Measurements from ENCODE around the gene EIF2D. TPM values are rescaled to one million over a fixed set of nuclear protein-coding genes. Genes with fewer than 3 reads are reported as not detected.
A peak's percentile ranks its signal among the peaks of the same experiment; 100 is the strongest.

The EIF2D gene
- total RNA-seq, 4 donors from 2014 or later = 52.9 to 62.1 (median 57.0) TPM

DNA sequence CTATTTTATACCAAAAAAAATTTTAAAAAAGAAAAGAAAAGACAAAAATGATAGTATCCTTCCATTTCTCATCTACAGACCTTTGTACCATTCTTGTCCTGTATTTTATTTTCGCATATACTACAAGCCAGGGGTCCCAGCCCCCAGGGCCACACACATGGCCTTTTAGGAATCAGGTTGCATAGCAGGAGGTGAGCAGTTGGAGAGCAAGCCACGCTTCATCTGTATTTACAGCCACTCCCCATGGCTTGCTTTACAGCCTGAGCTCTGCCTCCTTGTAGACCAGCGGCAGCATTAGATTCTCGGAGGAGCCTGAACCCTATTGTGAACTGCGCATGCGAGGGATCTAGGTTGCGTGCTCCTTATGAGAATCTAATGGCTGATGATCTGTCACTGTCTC is 65.2 kb downstream of the EIF2D start:
- no peak for DNase-seq
- TF ChIP-seq POLR2A (IDR thresholded peaks at IDR 0.05) = no peak
- 75 to 82% methylated on average over 6 to 7 of the region's 7 CpGs for WGBS, 2 donors
- H3K4me1 ChIP-seq = peaks cover 17 to 31% of the 10 kb centered on the region in 2 donors
- H3K27me3 ChIP-seq = no peaks in the 10 kb centered on the region
- H3K27ac ChIP-seq = no peak overlapping the region
- intact Hi-C loops (cut with DNase I) = loop anchor here (10.0 kb wide), 1 partner anchor 52 kb away; no protein-coding TSS in a partner anchor
- H3K9me3 ChIP-seq = no peaks in the 10 kb centered on the region
- no peak overlapping the region for H3K4me3 ChIP-seq (replicated peaks in 1 of 3)
- no peaks in the 10 kb centered on the region for H3K36me3 ChIP-seq

DNA sequence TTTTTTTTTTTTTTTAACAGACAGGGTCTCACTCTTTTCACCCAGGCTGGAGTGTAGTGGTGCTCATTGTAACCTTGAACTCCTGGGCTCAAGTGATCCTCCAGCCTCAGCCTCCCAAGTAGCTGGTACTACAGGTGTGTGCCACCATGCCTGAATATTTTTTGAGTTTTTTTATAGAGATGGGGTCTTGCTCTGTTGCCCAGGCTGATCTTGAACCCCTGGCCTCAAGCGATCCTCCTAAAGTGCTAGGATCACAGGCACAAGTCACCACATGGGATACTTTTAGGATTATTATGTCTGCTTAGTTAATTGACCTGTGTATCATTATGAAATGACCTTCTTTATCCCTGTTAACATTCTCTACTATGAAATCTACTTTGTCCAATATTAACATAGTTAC is 66.9 kb downstream of the EIF2D start:
- intact Hi-C loops (cut with DNase I) = loop anchor here (10.0 kb wide), 1 partner anchor 51 kb away; no protein-coding TSS in a partner anchor
- 92 to 96% methylated on average over 1 of the region's 1 CpG for WGBS, 2 donors
- H3K36me3 ChIP-seq = no peaks in the 10 kb centered on the region
- no peak overlapping the region for H3K4me3 ChIP-seq (replicated peaks in 1 of 3)
- H3K27ac ChIP-seq = no peak overlapping the region
- no peaks in the 10 kb centered on the region for H3K9me3 ChIP-seq
- peaks cover 10 to 30% of the 10 kb centered on the region in 2 donors for H3K4me1 ChIP-seq
- no peak for DNase-seq
- TF ChIP-seq, protein P1, sequence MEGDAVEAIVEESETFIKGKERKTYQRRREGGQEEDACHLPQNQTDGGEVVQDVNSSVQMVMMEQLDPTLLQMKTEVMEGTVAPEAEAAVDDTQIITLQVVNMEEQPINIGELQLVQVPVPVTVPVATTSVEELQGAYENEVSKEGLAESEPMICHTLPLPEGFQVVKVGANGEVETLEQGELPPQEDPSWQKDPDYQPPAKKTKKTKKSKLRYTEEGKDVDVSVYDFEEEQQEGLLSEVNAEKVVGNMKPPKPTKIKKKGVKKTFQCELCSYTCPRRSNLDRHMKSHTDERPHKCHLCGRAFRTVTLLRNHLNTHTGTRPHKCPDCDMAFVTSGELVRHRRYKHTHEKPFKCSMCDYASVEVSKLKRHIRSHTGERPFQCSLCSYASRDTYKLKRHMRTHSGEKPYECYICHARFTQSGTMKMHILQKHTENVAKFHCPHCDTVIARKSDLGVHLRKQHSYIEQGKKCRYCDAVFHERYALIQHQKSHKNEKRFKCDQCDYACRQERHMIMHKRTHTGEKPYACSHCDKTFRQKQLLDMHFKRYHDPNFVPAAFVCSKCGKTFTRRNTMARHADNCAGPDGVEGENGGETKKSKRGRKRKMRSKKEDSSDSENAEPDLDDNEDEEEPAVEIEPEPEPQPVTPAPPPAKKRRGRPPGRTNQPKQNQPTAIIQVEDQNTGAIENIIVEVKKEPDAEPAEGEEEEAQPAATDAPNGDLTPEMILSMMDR (IDR thresholded peaks at IDR 0.05) = no peak
- TF ChIP-seq POLR2A (IDR thresholded peaks at IDR 0.05) = no peak
- no peaks in the 10 kb centered on the region for H3K27me3 ChIP-seq

DNA sequence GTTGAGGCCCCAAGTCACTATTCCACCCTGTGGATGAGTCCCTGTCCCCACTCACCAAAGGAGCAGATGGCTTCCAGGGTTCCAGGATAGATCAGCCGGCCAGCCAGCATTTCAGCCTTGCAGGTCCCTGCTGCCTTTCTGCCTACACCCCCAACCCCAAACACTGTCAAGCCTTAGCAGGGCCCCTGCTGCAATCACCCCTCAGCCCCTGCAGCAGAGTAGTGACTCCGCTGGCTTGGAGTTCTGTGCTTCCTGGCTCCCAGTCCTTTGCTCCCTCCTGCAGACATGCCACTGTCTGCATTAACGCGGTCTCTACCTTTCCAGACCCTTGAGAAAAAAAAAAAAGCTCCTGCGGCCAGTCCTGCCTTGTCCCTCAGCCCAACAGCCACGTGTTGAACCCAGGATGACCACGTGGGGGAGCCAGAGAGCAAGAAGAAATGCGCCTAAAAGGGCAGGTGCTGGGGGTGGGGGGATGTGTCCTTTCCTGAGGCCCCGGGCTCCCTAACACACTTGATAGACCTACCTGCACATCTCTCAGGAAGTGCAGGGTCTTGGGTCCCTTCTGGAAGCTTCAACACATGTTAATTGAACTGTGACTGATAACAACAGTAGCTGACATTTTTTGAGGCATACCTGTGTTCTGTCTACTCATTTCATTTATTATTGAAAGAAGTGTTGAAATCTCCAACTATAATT is 67.6 kb downstream of the EIF2D start:
- H3K4me3 ChIP-seq (replicated peaks in 1 of 3) = no peak overlapping the region
- peak; percentile 82 to 88 for DNase-seq
- H3K27ac ChIP-seq = peak overlapping the region in 1 of 3 donors; percentile 37
- intact Hi-C loops (cut with DNase I) = loop anchor here (5.0 to 10.0 kb wide), 2 partner anchors 38 to 50 kb away; no protein-coding TSS in a partner anchor
- WGBS, 2 donors = 9 to 14% methylated on average over 8 to 9 of the region's 9 CpGs
- peaks cover 16 to 30% of the 10 kb centered on the region in 2 donors for H3K4me1 ChIP-seq
- no peaks in the 10 kb centered on the region for H3K36me3 ChIP-seq
- H3K27me3 ChIP-seq = no peaks in the 10 kb centered on the region
- TF ChIP-seq, protein P1 (IDR thresholded peaks at IDR 0.05) = peak; percentile 67 to 90 (median 72)
- TF ChIP-seq POLR2A (IDR thresholded peaks at IDR 0.05) = no peak
- no peaks in the 10 kb centered on the region for H3K9me3 ChIP-seq

Other genes with a start within 250 kb of the EIF2D start
- 10 to 100 TPM in 1 of 4 donors, 1 to 10 TPM in 3; 4.7 to 10.5 (median 9.4) TPM for gene IKBKE, start 142.0 kb downstream of the EIF2D start, total RNA-seq
- 10 to 100 TPM; 14.0 to 16.4 (median 14.5) TPM for gene RASSF5, start 104.9 kb downstream of the EIF2D start, total RNA-seq
- 10 to 100 TPM; 14.5 to 21.2 (median 15.9) TPM for gene DYRK3, start 23.1 kb upstream of the EIF2D start, total RNA-seq
- 10 to 100 TPM; 48.5 to 64.0 (median 59.9) TPM for gene MAPKAPK2, start 72.4 kb upstream of the EIF2D start, total RNA-seq
- not detected for gene IL19, start 158.3 kb upstream of the EIF2D start, total RNA-seq
- gene IL10, start 160.0 kb upstream of the EIF2D start, total RNA-seq = 1 to 10 TPM in 3 of 4 donors, under 1 TPM in 1; 0.34 to 2.3 (median 1.6) TPM